C4-2B (cell line): Measurements from ENCODE around the gene TRIM2.

Experiments
- ZFX ChIP-seq: fragments of 450-650 bp; IDR thresholded peaks from 2 replicates; pipeline ENCODE4 v1.6.1; 2017
- TF ChIP-seq, protein P1 (sequence below): fragments of 450-650 bp; conservative IDR thresholded peaks from 2 replicates; pipeline ENCODE4 v1.5.1; 2017; ENCODE audit warnings: mild to moderate bottlenecking

DNA sequence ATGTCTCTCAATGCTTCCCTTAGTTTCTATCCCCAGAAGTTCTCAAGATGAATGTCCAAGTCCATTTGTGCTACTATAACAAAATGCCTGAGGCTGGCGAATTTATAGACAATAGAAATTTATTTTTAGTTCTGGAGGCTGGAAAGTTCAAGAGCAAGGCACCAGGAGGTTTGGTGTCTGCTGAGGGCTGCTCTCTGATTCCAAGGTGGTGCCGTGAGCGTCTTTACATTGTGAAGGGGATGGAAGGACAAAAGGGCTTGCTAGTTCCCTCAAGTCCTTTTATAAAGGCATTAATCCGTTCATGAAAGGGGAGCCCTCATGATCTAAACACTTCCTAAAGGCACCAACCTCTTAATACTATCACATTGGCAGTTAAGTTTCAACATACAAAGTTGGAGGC is 12.3 kb downstream of the TRIM2 start:
- TF ChIP-seq, protein P1, sequence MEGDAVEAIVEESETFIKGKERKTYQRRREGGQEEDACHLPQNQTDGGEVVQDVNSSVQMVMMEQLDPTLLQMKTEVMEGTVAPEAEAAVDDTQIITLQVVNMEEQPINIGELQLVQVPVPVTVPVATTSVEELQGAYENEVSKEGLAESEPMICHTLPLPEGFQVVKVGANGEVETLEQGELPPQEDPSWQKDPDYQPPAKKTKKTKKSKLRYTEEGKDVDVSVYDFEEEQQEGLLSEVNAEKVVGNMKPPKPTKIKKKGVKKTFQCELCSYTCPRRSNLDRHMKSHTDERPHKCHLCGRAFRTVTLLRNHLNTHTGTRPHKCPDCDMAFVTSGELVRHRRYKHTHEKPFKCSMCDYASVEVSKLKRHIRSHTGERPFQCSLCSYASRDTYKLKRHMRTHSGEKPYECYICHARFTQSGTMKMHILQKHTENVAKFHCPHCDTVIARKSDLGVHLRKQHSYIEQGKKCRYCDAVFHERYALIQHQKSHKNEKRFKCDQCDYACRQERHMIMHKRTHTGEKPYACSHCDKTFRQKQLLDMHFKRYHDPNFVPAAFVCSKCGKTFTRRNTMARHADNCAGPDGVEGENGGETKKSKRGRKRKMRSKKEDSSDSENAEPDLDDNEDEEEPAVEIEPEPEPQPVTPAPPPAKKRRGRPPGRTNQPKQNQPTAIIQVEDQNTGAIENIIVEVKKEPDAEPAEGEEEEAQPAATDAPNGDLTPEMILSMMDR, result no peak
- no peak for TF ChIP-seq ZFX
